Common myeloid progenitor, CD34-positive (primary cell): ENCODE data around the gene PTPRN2.
"Not testable (repeated sequence)": the region's sequence is repeated elsewhere in the genome, so short reads cannot be mapped to it uniquely, and the experiment has no call there.

ENCODE experiments used
- CTCF ChIA-PET: fragments of 350-600 bp; sonication (Branson Sonifier 250); formaldehyde crosslinking; loops from one replicate; lab custom pipeline; 2021; ENCODE audit warnings: antibody characterized with exemption; lab: Charles Lee
- POLR2A ChIA-PET: fragments of 350-600 bp; sonication (Branson Sonifier 250); formaldehyde crosslinking; loops from one replicate; lab custom pipeline; 2021; ENCODE audit warnings: antibody characterized with exemption; lab: Charles Lee
- DNase-seq, 3 donors: peaks; one replicate each; pipeline versions ENCODE4 v3.0.0 to v3.0.0-alpha.2; 2013
- H3K27ac ChIP-seq, 2 experiments: 1 replicate in 1 of 2; 2 replicates in 1 of 2; pipeline ENCODE4 v1.7.0; 2013; ENCODE audit warnings: inconsistent platforms in 2 of 2, low read length in 2 of 2, mild to moderate bottlenecking in 2 of 2, low read depth in 1 of 2, moderate library complexity in 1 of 2; ENCODE audit not compliant: severe bottlenecking in 2 of 2, insufficient read depth in 1 of 2, poor library complexity in 1 of 2
- H3K27me3 ChIP-seq, 5 experiments: replicated peaks in 2 of 5; 1 replicate in 3 of 5; 2 replicates in 2 of 5; pipeline versions ENCODE4 v1.6.1 to v1.7.0; 2013; ENCODE audit warnings: low read length in 4 of 5, mild to moderate bottlenecking in 2 of 5, moderate library complexity in 2 of 5, inconsistent platforms in 1 of 5; ENCODE audit not compliant: insufficient read depth in 5 of 5, control insufficient read depth in 4 of 5
- H3K36me3 ChIP-seq, 4 experiments: 1 replicate in 2 of 4; 2 replicates in 2 of 4; pipeline versions ENCODE4 v1.6.1 to v1.7.0; 2013; ENCODE audit warnings: low read length in 3 of 4, control low read depth in 1 of 4, mild to moderate bottlenecking in 1 of 4; ENCODE audit not compliant: control insufficient read depth in 4 of 4, insufficient read depth in 4 of 4
- H3K4me1 ChIP-seq, 4 experiments: 1 replicate in 3 of 4; 2 replicates in 1 of 4; pipeline versions ENCODE4 v1.6.1 to v1.7.1; 2013; ENCODE audit warnings: low read length in 3 of 4, mild to moderate bottlenecking in 3 of 4, control low read depth in 1 of 4, inconsistent platforms in 1 of 4, moderate library complexity in 1 of 4; ENCODE audit not compliant: control insufficient read depth in 4 of 4, insufficient read depth in 4 of 4; ENCODE audit errors: control extremely low read depth in 1 of 4
- H3K4me3 ChIP-seq, 7 experiments: 1 replicate in 4 of 7; 2 replicates in 3 of 7; pipeline versions ENCODE4 v1.5.1 to v1.7.0; 2013; ENCODE audit warnings: mild to moderate bottlenecking in 7 of 7, low read length in 6 of 7, moderate library complexity in 6 of 7, inconsistent platforms in 2 of 7, low read depth in 2 of 7, control low read depth in 1 of 7; ENCODE audit not compliant: insufficient read depth in 4 of 7, control insufficient read depth in 1 of 7; ENCODE audit errors: extremely low read depth in 1 of 7
- H3K9me3 ChIP-seq, 5 experiments: 1 replicate in 4 of 5; 2 replicates in 1 of 5; pipeline versions ENCODE4 v1.6.1 to v1.7.1; 2013; ENCODE audit warnings: low read length in 4 of 5, mild to moderate bottlenecking in 2 of 5, inconsistent platforms in 1 of 5, low read depth in 1 of 5, moderate library complexity in 1 of 5; ENCODE audit not compliant: control insufficient read depth in 4 of 5, insufficient read depth in 2 of 5; ENCODE audit errors: control extremely low read depth in 1 of 5
- WGBS: methylation state at CpG from one replicate; pipeline ENCODE4 v1.1.5; 2013; ENCODE audit not compliant: insufficient coverage; 5-methylcytosine and 5-hydroxymethylcytosine counted together

Gene PTPRN2

DNA sequence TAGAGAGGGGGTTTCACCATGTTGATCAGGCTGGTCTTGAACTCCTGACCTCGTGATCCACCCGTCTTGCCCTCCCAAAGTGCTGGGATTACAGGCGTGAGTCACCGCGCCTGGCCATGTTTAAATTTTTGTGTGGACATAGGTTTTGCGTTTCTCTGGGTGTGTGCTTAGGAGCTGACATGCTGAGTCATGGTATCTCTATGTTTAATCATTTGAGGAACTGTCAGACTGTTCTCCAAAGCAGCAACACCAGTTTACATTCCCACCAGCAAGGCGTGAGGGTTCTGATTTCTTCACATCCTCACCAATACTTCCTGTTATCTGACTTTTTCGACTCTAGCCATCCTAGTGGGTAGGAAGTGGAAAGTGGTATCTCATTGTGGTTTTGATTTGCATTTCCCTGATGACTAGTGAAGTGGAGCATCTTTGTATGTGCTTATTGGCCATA lies 1097.1 kb downstream of the PTPRN2 start:
- ChIA-PET CTCF (interaction anchor here (1.0 to 1.2 kb wide), 2 partner anchors 16 to 44 kb away, joined by 3 read pairs; no protein-coding TSS in a partner anchor), POLR2A (no interaction called here)
- no peak overlapping the region for H3K27ac ChIP-seq
- no peak overlapping the region for H3K4me3 ChIP-seq
- peak; percentile 80 to 93 (median 92) for DNase-seq
- 93% methylated on average over 5 of the region's 8 CpGs for WGBS
- peaks cover 0 to 14% (median 5%) of the 10 kb centered on the region in 5 experiments for H3K27me3 ChIP-seq
- H3K4me1 ChIP-seq = peaks cover 0 to 6% (median 4%) of the 10 kb centered on the region in 4 experiments
- H3K36me3 ChIP-seq = no peaks in the 10 kb centered on the region
- peaks cover 0 to 3% (median 3%) of the 10 kb centered on the region in 5 experiments for H3K9me3 ChIP-seq

DNA sequence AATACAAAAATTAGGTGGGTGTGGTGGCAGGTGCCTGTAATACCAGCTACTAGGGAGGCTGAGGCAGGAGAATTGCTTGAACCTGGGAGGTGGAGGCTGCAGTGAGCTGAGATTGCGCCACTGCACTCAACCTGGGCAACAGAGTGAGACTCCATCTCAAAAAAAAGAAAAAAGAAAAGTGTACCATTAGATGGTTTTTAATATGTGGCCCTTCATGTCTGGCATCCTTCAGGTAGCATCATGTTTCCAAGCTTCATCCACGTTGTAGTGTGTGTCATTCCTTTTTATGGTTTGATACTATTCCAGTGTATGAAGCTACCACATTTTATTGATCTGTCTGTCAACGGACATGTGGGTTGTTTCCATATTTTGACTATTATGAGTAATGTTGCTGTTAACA lies 1097.8 kb downstream of the PTPRN2 start:
- not testable (repeated sequence) for H3K4me1 ChIP-seq, DNase-seq, H3K4me3 ChIP-seq, H3K36me3 ChIP-seq, H3K27ac ChIP-seq, H3K9me3 ChIP-seq
- CTCF ChIA-PET = interaction anchor here (1.0 to 1.2 kb wide), 2 partner anchors 15 to 43 kb away, joined by 3 read pairs; no protein-coding TSS in a partner anchor
- WGBS = 50% methylated on average over 1 of the region's 3 CpGs
- H3K27me3 ChIP-seq = peaks cover 0 to 19% (median 5%) of the 10 kb centered on the region in 5 experiments
- POLR2A ChIA-PET = interaction anchor here (0.6 kb wide), 2 partner anchors 63 to 1553 kb away, joined by 3 to 4 read pairs; no protein-coding TSS in a partner anchor
